Activated naive CD4-positive, alpha-beta T cell treated with anti-CD3 and anti-CD28 coated beads for 36 hours (primary cell): ENCODE measurements around the gene FARP2. TPM values are rescaled to one million over a fixed set of nuclear protein-coding genes. Genes with fewer than 3 reads are reported as not detected.
A peak's percentile ranks its signal among the peaks of the same experiment; 100 is the strongest.
"Not testable (repeated sequence)": the region's sequence is repeated elsewhere in the genome, so short reads cannot be mapped to it uniquely, and the experiment has no call there.

Experiments used
- CTCF ChIA-PET: fragments of 350-600 bp; sonication (Branson Sonifier 250); formaldehyde crosslinking; loops from one replicate; lab custom pipeline; 2021; ENCODE audit warnings: antibody characterized with exemption; lab: Charles Lee
- DNase-seq: peaks from one replicate; pipeline ENCODE4 v3.0.0-alpha.2; 2020
- H3K27ac Mint-ChIP-seq: one replicate; pipeline ENCODE4 v1.8.0; 2021; ENCODE audit warnings: mild to moderate bottlenecking, mixed read lengths
- H3K27me3 Mint-ChIP-seq: one replicate; pipeline ENCODE4 v1.8.0; 2021; ENCODE audit warnings: low read depth, mixed read lengths
- H3K36me3 Mint-ChIP-seq: one replicate; pipeline ENCODE4 v1.8.0; 2021; ENCODE audit warnings: low read depth, mixed read lengths
- H3K4me1 Mint-ChIP-seq: one replicate; pipeline ENCODE4 v1.8.0; 2021; ENCODE audit warnings: low read depth, mixed read lengths
- H3K4me3 Mint-ChIP-seq: one replicate; pipeline ENCODE4 v1.8.0; 2021; ENCODE audit warnings: mild to moderate bottlenecking, moderate library complexity, mixed read lengths
- H3K9me3 Mint-ChIP-seq: one replicate; pipeline ENCODE4 v1.8.0; 2021; ENCODE audit warnings: mixed read lengths
- intact Hi-C: fragments of 100-400 bp; cut with micrococcal nuclease; formaldehyde crosslinking; loops from one replicate; pipeline ENCODE4 v1.15.1; 2023
- total RNA-seq, 2 experiments: library from RNA; stranded (reverse); gene quantifications; one replicate each; pipeline ENCODE4 v1.2.3, GENCODE V29; 2021

The FARP2 gene
- total RNA-seq, 2 experiments from 2014 or later, result 19.5 to 19.6 TPM

DNA sequence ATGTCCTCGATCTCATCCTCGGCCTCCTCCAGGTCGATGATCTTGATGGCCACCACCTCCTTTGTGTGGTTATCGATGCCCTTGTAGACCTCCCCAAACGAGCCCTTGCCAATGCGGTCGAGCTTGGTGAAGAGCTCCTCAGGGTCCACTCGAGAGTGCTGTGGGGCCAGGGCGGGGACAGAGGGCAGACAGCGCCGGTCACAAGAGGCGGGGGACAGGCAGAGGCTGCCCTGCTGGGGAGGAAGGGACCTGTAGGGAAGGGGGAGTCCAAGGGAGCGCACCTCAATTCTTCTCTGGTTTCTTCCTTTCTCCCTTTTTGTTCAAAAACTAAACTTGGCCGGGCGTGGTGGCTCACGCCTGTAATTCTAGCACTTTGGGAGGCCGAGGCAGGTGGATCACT lies 145.5 kb downstream of the FARP2 start:
- CTCF ChIA-PET, result no interaction called here
- peaks cover 8% of the 10 kb centered on the region for H3K4me1 Mint-ChIP-seq
- no peaks in the 10 kb centered on the region for H3K27me3 Mint-ChIP-seq
- intact Hi-C loops, result no loop called here
- H3K4me3 Mint-ChIP-seq, result no peak overlapping the region
- no peak overlapping the region for H3K27ac Mint-ChIP-seq
- H3K36me3 Mint-ChIP-seq, result no peaks in the 10 kb centered on the region
- no peaks in the 10 kb centered on the region for H3K9me3 Mint-ChIP-seq
- DNase-seq, result no peak

DNA sequence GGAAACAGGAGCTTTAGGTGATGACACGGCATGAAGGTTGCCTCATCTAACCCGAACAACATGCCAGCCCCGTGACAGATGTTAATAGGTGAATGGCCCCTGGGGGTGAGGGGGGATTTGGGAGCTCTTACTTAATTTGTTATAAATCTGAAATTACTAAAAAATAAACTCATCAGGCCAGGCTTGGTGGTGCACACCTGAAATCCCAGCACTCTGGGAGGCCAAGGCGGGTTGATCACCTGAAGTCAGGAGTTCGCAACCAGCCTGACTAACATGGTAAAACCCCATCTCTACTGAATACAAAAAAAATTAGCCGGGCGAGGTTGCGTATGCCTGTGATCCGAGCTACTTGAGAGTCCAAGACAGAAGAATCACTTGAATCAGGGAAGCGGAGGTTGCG lies 146.2 kb downstream of the FARP2 start:
- no peak overlapping the region for H3K27ac Mint-ChIP-seq
- no peak overlapping the region for H3K4me3 Mint-ChIP-seq
- CTCF ChIA-PET, result no interaction called here

DNA sequence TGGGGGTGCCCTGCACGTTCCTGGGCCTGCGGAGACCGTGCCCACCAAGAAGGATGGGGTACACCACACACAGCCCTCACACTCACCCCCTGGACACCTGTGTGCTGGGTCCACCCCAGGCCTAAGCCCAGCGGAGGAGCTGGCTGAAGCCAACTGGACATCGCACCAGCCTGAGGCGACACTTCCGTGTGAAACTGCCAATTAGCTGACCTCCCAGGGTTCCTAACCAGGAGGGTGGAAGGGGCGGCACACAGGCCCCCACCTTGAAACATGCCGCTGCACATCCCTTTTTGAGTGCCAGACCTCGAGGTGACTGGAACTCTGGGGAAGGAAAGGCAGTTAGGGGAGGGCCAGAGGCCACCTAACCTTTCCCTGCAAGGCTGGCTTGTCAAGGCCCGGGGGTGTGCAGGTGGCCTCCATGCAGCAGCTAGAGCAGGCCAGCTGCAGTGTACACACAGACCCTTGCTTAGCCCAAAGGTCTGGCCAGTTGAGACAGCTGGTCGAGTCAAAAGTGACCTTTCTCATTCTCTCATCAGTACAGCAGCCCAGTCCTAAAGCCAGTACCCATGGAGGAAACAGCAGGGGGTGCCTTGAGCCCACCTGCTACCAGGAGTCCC lies 147.8 kb downstream of the FARP2 start:
- Mint-ChIP-seq H3K4me3 (no peak overlapping the region), H3K27me3 (no peaks in the 10 kb centered on the region), H3K36me3 (no peaks in the 10 kb centered on the region), H3K9me3 (no peaks in the 10 kb centered on the region), H3K27ac (no peak overlapping the region), H3K4me1 (peaks cover 15% of the 10 kb centered on the region)
- CTCF ChIA-PET, result interaction anchor here (1.2 kb wide), 1 partner anchor 155 kb away, joined by 3 read pairs; no protein-coding TSS in a partner anchor
- DNase-seq, result no peak
- intact Hi-C loops, result no loop called here

More for the DNA sequence above, 146.2 kb downstream of the FARP2 start:
- DNase-seq, result no peak
- Mint-ChIP-seq H3K9me3 (no peaks in the 10 kb centered on the region), H3K4me1 (peaks cover 14% of the 10 kb centered on the region), H3K27me3 (no peaks in the 10 kb centered on the region), H3K36me3 (no peaks in the 10 kb centered on the region)
- intact Hi-C loops, result no loop called here

DNA sequence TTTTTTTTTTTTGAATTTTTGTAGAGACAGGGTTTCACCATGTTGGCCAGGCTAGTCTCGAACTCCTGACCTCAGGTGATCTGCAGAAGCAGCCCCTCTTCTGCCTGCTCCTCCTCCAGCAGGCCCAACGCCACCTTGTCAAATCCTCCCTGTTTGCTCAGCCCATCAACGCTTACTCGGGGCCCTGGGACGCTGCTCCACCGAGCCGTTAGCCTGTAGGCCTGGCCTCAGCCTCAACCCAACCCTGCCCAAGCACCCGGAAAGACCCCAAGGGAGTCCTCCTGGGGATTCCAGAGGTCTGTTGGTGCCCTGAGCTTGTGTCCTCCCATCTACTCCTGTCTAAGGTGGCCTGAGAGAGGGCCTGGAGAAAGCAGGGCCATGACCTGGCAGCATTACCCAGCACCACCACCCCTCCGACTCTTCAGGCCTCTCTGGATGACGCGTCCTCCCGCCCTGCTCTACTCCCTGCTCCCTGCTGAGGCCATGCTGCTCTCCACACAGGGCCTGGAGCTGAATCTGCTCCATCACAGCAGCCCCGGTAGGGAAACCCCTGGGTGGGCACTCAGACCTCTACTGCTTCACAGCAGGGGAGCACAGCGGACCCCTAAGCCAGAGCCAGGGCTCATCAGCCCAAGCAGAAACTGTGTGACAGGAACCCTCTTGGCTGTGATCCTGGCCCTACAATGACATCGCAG lies 149.1 kb downstream of the FARP2 start:
- intact Hi-C loops, result loop anchor here (5.0 kb wide), 2 partner anchors 132 to 227 kb away; partner anchors contain the start of genes ATG4B, D2HGDH and THAP4

DNA sequence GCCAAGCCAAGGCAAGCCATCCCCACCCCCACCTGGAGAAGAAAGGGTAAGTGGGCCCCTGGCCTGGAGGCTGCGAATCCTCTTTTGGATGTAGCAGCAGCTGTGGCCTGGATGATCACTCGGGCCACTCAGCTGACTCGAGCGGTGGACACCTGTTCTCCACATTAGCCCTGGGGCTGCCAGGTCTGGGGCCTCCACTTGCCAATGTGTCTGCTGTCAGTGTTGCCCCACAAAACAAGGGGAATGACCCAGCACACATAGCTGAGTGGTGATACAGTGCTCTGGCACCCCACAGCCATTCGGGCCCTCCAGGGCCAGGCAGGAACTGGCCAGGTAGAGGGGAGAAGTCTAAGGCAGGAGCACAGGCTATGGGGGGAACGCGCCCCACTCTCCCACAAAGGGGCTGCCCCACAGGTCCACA lies 149.7 kb downstream of the FARP2 start:
- Mint-ChIP-seq H3K27me3 (no peaks in the 10 kb centered on the region), H3K36me3 (no peaks in the 10 kb centered on the region), H3K4me1 (peaks cover 21% of the 10 kb centered on the region), H3K27ac (no peak overlapping the region), H3K4me3 (no peak overlapping the region), H3K9me3 (no peaks in the 10 kb centered on the region)
- intact Hi-C loops, result loop anchor here (5.0 kb wide), 2 partner anchors 132 to 227 kb away; partner anchors contain the start of genes ATG4B, D2HGDH and THAP4
- no peak for DNase-seq
- CTCF ChIA-PET, result interaction anchor here (1.1 kb wide), 2 partner anchors 93 to 423 kb away, joined by 3 read pairs; no protein-coding TSS in a partner anchor

More for the DNA sequence above, 149.1 kb downstream of the FARP2 start:
- H3K4me1 Mint-ChIP-seq, result peaks cover 21% of the 10 kb centered on the region
- H3K27ac Mint-ChIP-seq, result no peak overlapping the region
- no peaks in the 10 kb centered on the region for H3K27me3 Mint-ChIP-seq
- H3K4me3 Mint-ChIP-seq, result no peak overlapping the region
- H3K9me3 Mint-ChIP-seq, result no peaks in the 10 kb centered on the region
- DNase-seq, result no peak
- no peaks in the 10 kb centered on the region for H3K36me3 Mint-ChIP-seq
- CTCF ChIA-PET, result no interaction called here

DNA sequence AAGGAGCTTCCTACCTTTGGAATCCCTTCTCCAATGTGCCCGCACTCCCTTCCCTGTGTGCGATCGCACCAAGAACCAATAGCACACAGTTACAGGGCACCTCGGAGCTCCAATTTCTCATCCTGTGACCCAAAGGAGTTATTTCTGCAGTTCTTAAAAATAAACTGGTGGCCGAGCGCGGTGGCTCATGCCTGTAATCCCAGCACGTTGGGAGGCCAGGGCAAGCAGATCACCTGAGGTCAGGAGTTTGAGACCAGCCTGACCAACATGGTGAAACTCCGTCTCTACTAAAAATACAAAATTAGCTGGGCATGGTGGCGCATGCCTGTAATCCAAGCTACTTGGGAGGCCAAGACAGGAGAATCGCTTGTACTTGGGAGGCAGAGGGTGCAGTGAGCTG lies 150.2 kb downstream of the FARP2 start:
- H3K27ac Mint-ChIP-seq, DNase-seq, H3K27me3 Mint-ChIP-seq, H3K36me3 Mint-ChIP-seq, H3K9me3 Mint-ChIP-seq, H3K4me3 Mint-ChIP-seq: not testable (repeated sequence)
- CTCF ChIA-PET, result interaction anchor here (1.1 kb wide), 2 partner anchors 92 to 423 kb away, joined by 3 read pairs; no protein-coding TSS in a partner anchor
- intact Hi-C loops, result loop anchor here (5.0 kb wide), 2 partner anchors 131 to 226 kb away; partner anchors contain the start of genes ATG4B, D2HGDH and THAP4
- peaks cover 21% of the 10 kb centered on the region for H3K4me1 Mint-ChIP-seq

DNA sequence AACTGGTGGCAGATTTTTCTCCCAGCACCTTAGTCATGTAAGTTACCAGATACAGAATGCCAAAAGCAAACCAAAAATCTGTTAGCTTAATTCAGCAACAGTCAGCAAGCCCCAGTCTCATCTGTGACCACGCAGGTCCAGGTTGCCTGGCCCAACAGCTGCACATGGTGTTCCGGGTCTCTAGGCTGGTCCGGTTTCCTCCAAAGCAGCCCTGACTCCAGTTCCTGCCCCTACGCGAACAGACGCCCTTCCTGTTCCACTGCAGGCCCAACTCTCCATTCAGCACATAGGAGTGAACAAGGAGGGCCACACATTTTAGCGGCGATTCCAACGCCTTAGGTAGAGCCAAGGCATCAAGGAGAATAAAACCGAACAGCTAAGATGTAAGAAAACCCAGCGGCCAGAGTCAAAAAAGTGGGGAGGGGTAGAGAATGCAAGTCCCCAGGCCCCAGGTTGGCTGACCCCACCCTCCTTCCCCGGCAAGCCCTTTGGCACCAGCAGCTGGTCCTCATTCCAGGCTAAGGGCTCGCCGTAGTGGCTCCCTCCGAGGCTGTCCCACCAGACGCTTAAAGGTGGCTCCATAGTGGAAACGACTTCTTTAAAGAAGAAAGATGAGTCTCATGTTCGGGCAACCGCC lies 150.8 kb downstream of the FARP2 start:
- Mint-ChIP-seq H3K36me3 (no peaks in the 10 kb centered on the region), H3K4me1 (peaks cover 21% of the 10 kb centered on the region), H3K27me3 (no peaks in the 10 kb centered on the region), H3K27ac (no peak overlapping the region), H3K4me3 (peak overlapping the region; percentile 79), H3K9me3 (no peaks in the 10 kb centered on the region)
- intact Hi-C loops, result loop anchor here (5.0 kb wide), 2 partner anchors 130 to 225 kb away; partner anchors contain the start of genes ATG4B, D2HGDH and THAP4
- no peak for DNase-seq
- CTCF ChIA-PET, result interaction anchor here (1.1 kb wide), 2 partner anchors 92 to 424 kb away, joined by 3 read pairs; no protein-coding TSS in a partner anchor

DNA sequence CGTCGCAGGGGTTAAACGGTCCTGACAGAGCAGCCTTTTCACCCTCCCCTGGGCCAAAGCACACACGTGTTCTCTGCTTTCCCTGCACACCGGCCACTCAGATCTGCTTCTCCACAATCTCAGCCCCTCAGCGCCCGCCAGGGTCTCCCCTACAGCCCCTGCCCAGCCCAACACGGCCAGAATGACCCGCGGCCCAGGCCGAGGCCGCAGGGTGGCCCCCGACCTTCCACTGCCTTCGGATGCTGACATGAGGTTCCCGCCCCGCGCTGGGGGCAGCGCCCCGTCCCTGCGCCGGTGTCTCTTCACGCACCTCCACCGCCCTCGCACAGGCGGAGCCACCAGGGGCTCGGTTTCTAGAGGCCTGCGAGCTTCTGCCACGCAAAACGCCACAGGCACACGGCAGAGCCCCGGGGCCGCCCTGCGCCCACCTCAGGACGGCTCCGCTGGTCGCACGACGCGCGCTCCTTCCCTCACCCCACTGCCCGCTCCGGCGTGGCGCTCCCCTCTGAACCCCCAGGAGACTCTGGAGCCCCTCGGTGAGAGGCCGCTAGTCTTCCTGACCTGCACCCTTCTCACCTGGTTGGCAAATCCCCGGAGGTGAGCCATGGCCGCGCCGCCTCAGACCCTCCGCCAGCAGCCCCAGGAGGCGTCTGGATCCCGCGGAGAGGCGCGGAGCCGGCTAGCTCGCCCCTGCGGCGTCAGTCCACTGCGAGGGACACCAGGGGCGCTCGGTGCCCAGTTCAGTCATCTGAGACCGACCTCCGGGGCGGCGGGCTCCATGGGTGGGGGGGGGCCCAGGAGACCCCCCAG lies 151.6 kb downstream of the FARP2 start:
- Mint-ChIP-seq H3K4me1 (peaks cover 21% of the 10 kb centered on the region), H3K9me3 (no peaks in the 10 kb centered on the region), H3K4me3 (peak overlapping the region; percentile 79), H3K36me3 (no peaks in the 10 kb centered on the region), H3K27me3 (no peaks in the 10 kb centered on the region), H3K27ac (no peak overlapping the region)
- CTCF ChIA-PET, result no interaction called here
- intact Hi-C loops, result loop anchor here (1.0 to 5.0 kb wide), 10 partner anchors 63 to 374 kb away; partner anchors contain the start of genes ATG4B, D2HGDH, DTYMK and FARP2
- DNase-seq, result peak; percentile 36

DNA sequence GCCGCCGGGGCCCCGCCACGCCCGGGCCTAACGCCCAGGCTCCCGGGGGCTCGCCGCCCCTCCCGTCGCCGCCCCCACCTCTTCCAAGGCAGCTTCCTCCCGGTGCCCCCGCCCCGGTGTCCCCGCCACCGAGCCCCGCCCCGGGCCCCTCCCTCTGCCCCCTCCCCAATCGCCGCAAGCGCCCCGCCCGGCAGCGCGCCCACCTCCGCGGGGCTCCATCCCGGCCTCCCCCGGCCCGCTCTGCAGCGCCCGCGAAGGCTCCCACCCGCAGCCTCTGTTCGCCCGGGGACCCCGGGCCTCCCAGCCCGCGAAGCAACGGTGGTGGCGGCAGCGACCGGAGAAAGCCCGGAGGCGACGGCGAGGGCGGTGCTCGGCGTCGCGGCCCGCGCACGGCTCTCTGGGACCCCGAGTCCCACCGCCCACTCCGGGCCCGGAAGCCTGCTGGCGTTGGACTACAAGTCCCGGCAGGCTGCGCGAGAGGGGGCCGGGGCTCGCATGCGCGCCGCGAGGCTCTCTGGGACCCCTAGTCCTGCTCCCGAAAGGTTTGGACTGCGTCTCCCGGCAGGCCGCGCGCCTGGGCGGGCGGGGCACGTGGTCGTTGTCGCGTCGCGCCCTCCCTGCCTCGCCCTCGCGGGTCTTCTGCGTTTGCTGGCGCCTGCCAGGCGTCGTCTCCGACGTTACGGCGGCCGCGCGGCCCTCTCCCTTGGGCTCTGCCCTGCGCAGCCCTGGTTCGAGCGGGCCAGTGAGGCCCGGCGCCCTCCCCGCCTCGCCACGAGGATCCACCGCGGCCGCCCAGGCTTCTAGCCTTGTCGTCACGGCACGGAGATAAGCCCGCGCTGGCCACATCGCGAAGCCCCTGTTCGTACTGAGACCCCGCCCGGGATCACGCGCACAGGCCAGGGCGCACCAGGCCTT lies 152.4 kb downstream of the FARP2 start, which contains the start of gene STK25:
Gene STK25 (minus strand): TSS at position 345 of the 915 bp plus-strand sequence. CDS start 549 bp downstream, outside the sequence.
- Mint-ChIP-seq H3K27ac (no peak within 1 kb of the TSS), H3K4me1 (peaks cover 21% of the 10 kb centered on the region), H3K27me3 (no peaks in the 10 kb centered on the region), H3K9me3 (no peaks in the 10 kb centered on the region), H3K4me3 (peak within 1 kb of the TSS; percentile 79), H3K36me3 (no peaks in the 10 kb centered on the region)
- intact Hi-C loops, result loop anchor here (1.0 to 5.0 kb wide), 10 partner anchors 64 to 373 kb away; partner anchors contain the start of genes ATG4B, D2HGDH, DTYMK and FARP2
- DNase-seq, result peak; percentile 98
- CTCF ChIA-PET, result no interaction called here

DNA sequence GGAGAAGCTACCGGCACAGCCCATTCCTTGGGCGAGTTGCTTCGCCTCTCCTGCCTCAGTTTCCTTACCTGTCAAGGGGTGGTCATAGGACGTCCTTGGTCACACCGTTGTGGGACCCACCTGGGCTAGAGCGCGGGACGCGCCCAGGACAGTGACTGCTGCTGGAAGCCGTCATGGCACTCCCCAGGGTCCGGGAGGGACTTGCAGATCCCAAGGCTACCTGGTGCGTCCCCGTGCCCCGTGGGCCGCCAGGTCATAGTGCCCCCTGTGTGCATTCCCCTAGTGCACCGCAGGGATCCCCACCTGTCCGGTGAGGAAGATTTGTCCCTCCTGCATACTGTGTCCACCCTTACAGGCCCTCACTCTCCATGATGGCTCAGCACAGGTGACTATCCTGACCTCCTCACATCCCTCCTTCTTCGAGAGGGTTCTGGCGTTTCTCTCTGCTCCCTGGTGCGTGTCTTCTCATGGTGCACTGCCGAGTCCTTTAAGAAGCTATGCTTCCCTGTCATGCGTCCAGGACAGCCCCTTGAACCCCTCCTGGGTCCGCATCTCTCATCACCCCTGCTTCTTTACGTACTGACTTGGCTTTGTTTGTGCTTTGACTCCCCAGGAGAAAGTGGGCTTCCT lies 153.2 kb downstream of the FARP2 start:
- Mint-ChIP-seq H3K4me1 (peaks cover 21% of the 10 kb centered on the region), H3K9me3 (no peaks in the 10 kb centered on the region), H3K27ac (no peak overlapping the region), H3K4me3 (peak overlapping the region; percentile 76), H3K27me3 (no peaks in the 10 kb centered on the region), H3K36me3 (no peaks in the 10 kb centered on the region)
- intact Hi-C loops, result loop anchor here (2.0 to 5.0 kb wide), 3 partner anchors 64 to 223 kb away; partner anchors contain the start of genes ATG4B, D2HGDH and THAP4
- CTCF ChIA-PET, result no interaction called here
- peak; percentile 19 for DNase-seq
